Astrocyte of the spinal cord (primary cell): ENCODE results near the gene CSH1.
"Not testable (repeated sequence)": the region's sequence is repeated elsewhere in the genome, so short reads cannot be mapped to it uniquely, and the experiment has no call there.

Experiments
- DNase-seq: peaks from one replicate; pipeline ENCODE4 v3.0.0; 2011; ENCODE audit warnings: low read depth, low spot score
- H3K4me3 ChIP-seq: 2 replicates; pipeline ENCODE4 v1.5.1; 2011; ENCODE audit warnings: low read depth, mild to moderate bottlenecking, low read length, moderate library complexity
- CTCF ChIP-seq: IDR thresholded peaks from 2 replicates; pipeline ENCODE4 v1.5.1; 2012; ENCODE audit warnings: low read depth, mild to moderate bottlenecking, low read length, inconsistent platforms
- in situ Hi-C: cut with HindIII; loops from 2 replicates; pipeline ENCODE4 v1.10.0; 2017; ENCODE audit warnings: low sequenced_read_pairs

The CSH1 gene

GRCh38 chr17:63929860-63930766 is 33.7 kb upstream of the CSH1 start:
- no peak for DNase-seq
- TF ChIP-seq CTCF: no peak
- in situ Hi-C loops: no loop called here
- H3K4me3 ChIP-seq: no peak overlapping the region

- TF ChIP-seq CTCF: no peak
- no peak for DNase-seq
- in situ Hi-C loops: no loop called here
- H3K4me3 ChIP-seq: no peak overlapping the region
Measured at GRCh38 chr17:63928966-63929695, 32.8 kb upstream of the CSH1 start.

DNA sequence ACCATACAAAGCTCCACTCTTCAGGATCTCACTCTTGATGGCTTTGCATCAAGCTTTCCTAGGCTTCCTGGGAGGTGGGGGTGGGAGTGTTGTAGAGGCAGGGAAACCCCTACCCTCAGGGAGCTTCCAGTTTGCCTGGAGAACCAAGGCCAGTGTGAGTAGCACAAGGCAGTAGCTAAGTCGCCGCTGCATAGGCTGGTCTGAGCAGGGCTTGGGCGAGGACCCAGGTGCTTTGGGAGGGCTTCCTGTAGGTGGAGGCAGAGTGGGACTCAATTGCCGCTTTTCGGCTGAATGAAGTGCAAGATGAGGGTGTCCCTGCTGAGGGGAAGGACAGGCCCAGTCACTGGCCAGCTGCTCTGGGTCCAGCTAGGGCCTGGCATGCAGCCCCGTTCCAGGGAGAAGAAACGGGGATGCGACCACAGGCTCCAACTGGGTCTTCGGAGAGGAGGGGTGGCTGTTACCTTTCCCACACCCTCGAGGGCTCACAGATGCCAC is 31.8 kb upstream of the CSH1 start:
- TF ChIP-seq CTCF: no peak
- no peak for DNase-seq
- H3K4me3 ChIP-seq: no peak overlapping the region
- in situ Hi-C loops: no loop called here

DNA sequence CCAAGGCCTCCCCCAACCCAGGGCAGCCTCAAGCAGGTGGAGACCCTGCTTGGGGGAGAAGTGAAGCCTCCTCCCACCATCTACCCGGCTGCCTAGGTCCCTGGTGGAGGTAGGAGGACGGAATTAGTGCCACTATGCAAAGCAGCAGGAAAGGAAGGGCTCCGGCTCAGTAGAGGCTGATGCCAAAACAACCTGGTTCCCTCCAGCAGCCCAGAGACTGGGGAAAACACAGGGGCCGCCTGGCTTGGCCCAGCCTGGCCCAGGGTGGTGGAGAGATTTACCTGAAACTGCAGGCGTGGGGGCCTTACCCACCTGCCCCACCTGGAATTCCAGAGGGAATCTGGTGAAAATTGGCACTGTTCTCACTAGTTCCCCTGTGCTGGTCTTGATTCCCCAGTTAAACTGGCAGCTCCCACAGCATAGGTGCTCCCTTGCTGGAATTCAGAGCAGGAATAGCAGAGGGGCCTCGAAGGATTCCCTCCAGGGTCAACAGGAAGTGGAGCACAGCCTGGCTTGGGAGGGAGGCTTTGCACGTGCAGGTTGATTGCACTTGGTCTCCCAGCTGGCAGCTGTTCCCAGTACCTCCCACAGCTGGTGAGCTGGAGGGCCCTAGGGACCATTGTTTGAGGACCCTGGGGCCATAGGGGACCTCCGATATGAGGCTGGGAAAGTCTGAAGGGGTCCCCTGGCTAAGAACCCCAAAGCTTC is 31.2 kb upstream of the CSH1 start:
- in situ Hi-C loops: no loop called here
- no peak for DNase-seq
- no peak for TF ChIP-seq CTCF
- H3K4me3 ChIP-seq: no peak overlapping the region

DNA sequence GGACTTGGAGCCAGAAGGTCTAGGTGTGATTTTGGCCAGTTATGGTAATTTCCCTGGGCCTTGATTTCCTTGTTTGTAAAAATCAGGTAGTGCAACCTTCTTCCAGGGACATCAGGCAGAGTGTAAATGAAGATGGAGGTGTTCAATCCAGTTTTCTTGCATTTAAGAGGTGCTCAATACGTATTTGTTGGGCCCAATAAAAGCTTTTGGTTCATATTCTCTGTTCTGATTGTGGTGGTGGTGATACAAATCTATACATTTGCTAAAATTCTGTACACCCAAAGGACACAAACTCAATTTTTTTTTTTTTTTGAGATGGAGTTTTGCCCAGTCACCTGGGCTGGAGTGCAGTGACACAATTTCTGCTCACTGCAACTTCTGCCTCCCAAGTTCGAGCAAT is 29.8 kb upstream of the CSH1 start:
- in situ Hi-C loops: no loop called here
- no peak for DNase-seq
- no peak for TF ChIP-seq CTCF
- no peak overlapping the region for H3K4me3 ChIP-seq

DNA sequence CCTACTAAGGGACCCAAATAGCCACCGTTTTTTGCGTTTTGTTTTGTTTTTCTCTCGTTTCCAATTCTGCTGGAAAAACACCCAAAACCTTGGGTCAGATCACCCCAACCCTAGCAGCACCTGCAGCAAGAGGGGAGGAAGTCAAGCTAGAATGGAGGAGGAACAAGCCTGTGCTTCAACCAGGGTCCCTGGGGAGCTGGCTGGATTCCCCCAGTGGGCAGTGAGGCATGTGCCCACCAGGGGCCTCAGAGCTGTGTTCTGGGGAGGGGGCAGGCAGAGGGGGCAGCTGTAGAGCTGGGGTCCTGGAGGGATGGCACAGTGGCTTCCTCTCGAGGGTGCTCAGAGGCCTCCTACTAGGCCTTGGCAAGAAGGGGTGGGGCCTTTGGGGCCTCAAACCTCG is 29.2 kb upstream of the CSH1 start:
- no peak for DNase-seq
- H3K4me3 ChIP-seq: no peak overlapping the region
- no peak for TF ChIP-seq CTCF
- in situ Hi-C loops: no loop called here

GRCh38 chr17:63922402-63922801 is 26.0 kb upstream of the CSH1 start:
- DNase-seq, H3K4me3 ChIP-seq: not testable (repeated sequence)

GRCh38 chr17:63920779-63921178 is 24.4 kb upstream of the CSH1 start:
- in situ Hi-C loops, H3K4me3 ChIP-seq, DNase-seq: not testable (repeated sequence)

More at GRCh38 chr17:63922402-63922801, 26.0 kb upstream of the CSH1 start:
- in situ Hi-C loops: not testable (repeated sequence)

- H3K4me3 ChIP-seq, in situ Hi-C loops, DNase-seq: not testable (repeated sequence)
Measured at GRCh38 chr17:63920050-63920449, 23.7 kb upstream of the CSH1 start.
